Measurements from ENCODE around the gene RASGEF1C.

DNA sequence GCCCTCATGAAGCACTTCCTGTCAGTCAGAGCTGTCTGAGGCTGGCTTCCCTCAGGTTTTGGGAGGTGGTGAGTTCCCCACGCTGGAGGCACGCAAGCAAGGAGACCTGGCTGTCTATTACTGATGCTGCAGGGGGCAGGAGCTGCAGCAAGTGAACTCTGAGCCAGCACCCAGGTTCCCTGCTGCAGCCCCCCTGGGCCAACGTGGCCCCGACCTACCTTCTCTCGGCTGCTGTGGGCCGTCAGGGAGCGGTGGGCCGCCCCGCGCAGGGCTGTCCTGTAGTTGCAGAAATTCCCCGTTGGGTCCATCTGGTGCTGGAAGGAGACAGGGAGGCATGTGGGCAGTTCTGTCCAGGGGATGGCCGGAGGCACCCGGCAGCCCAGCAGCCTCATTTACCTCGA, 90.6 kb downstream of the RASGEF1C start:
- TF ChIP-seq, protein P1, sequence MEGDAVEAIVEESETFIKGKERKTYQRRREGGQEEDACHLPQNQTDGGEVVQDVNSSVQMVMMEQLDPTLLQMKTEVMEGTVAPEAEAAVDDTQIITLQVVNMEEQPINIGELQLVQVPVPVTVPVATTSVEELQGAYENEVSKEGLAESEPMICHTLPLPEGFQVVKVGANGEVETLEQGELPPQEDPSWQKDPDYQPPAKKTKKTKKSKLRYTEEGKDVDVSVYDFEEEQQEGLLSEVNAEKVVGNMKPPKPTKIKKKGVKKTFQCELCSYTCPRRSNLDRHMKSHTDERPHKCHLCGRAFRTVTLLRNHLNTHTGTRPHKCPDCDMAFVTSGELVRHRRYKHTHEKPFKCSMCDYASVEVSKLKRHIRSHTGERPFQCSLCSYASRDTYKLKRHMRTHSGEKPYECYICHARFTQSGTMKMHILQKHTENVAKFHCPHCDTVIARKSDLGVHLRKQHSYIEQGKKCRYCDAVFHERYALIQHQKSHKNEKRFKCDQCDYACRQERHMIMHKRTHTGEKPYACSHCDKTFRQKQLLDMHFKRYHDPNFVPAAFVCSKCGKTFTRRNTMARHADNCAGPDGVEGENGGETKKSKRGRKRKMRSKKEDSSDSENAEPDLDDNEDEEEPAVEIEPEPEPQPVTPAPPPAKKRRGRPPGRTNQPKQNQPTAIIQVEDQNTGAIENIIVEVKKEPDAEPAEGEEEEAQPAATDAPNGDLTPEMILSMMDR (conservative IDR thresholded peaks at IDR 0.05; ENCODE audit: low read length): no peak
- no peak for TF ChIP-seq EZH2phosphoT487 (IDR thresholded peaks at IDR 0.05; ENCODE audit: borderline replicate concordance)
